ENCODE measurements around the gene MRPS31. TPM values are rescaled to one million over a fixed set of nuclear protein-coding genes. Genes with fewer than 3 reads are reported as not detected.

The MRPS31 gene
- total RNA-seq, 1 experiment from 2014 or later: 25.5 TPM

- no peak overlapping the region for H3K27ac Mint-ChIP-seq
- peaks cover 11% of the 10 kb centered on the region for H3K4me1 Mint-ChIP-seq
- no peak for ATAC-seq
- no peak overlapping the region for H3K4me3 Mint-ChIP-seq
- TF ChIP-seq SP1 (CRISPR knock-in tag; conservative IDR thresholded peaks at IDR 0.05) (no peak), CBFB (CRISPR knock-in tag; IDR thresholded peaks at IDR 0.05; ENCODE audit: low read depth) (no peak), ZNF532 (CRISPR knock-in tag; IDR thresholded peaks at IDR 0.05; ENCODE audit: borderline replicate concordance) (no peak)
- CTCF ChIA-PET: no interaction called here
- no peaks in the 10 kb centered on the region for H3K9me3 Mint-ChIP-seq
- no peak for DNase-seq (ENCODE audit: low spot score)
- H3K36me3 Mint-ChIP-seq: peaks cover 15% of the 10 kb centered on the region
- POLR2A ChIA-PET: no interaction called here
- H3K27me3 Mint-ChIP-seq (ENCODE audit: low read depth): no peaks in the 10 kb centered on the region
These were observed 27.4 kb upstream of the MRPS31 start for GRCh38 chr13:40798380-40798779.

- CTCF ChIA-PET: interaction anchor here (1.7 kb wide), 1 partner anchor 17 kb away, joined by 5 read pairs; no protein-coding TSS in a partner anchor
- ATAC-seq (no peak), DNase-seq (ENCODE audit: low spot score) (no peak)
- Mint-ChIP-seq H3K27ac (peak overlapping the region; percentile 26; the same call in 1 of the 2 replicates), H3K4me1 (peaks cover 11% of the 10 kb centered on the region), H3K36me3 (peaks cover 12% of the 10 kb centered on the region), H3K27me3 (ENCODE audit: low read depth) (no peaks in the 10 kb centered on the region), H3K9me3 (no peaks in the 10 kb centered on the region), H3K4me3 (no peak overlapping the region)
- POLR2A ChIA-PET: no interaction called here
- TF ChIP-seq ZNF219 (CRISPR knock-in tag; IDR thresholded peaks at IDR 0.05; ENCODE audit: borderline replicate concordance) (no peak), ZBTB21 (CRISPR knock-in tag; IDR thresholded peaks at IDR 0.05; ENCODE audit: borderline replicate concordance) (no peak), ERG (CRISPR knock-in tag; IDR thresholded peaks at IDR 0.05) (no peak), SP1 (CRISPR knock-in tag; conservative IDR thresholded peaks at IDR 0.05) (no peak), EMX1 (CRISPR knock-in tag; IDR thresholded peaks at IDR 0.05) (no peak)
These were observed 25.7 kb upstream of the MRPS31 start for GRCh38 chr13:40796649-40797048.

GRCh38 chr13:40794414-40795368, 23.7 kb upstream of the MRPS31 start:
- Mint-ChIP-seq H3K4me3 (no peak overlapping the region), H3K9me3 (no peaks in the 10 kb centered on the region), H3K27ac (no peak overlapping the region), H3K36me3 (peaks cover 12% of the 10 kb centered on the region), H3K27me3 (ENCODE audit: low read depth) (no peaks in the 10 kb centered on the region), H3K4me1 (peaks cover 11% of the 10 kb centered on the region)
- POLR2A ChIA-PET: no interaction called here
- ATAC-seq (no peak; the same call in 1 of the 2 replicates), DNase-seq (ENCODE audit: low spot score) (no peak)
- CTCF ChIA-PET: interaction anchor here (1.4 kb wide), 1 partner anchor 19 kb away, joined by 5 read pairs; no protein-coding TSS in a partner anchor
- TF ChIP-seq TP53 (CRISPR knock-in tag; IDR thresholded peaks at IDR 0.05) (no peak), FOXK1 (CRISPR knock-in tag; IDR thresholded peaks at IDR 0.05) (no peak), JAZF1 (CRISPR knock-in tag; IDR thresholded peaks at IDR 0.05) (no peak), CREB1 (CRISPR knock-in tag; IDR thresholded peaks at IDR 0.05) (no peak), CTCF (IDR thresholded peaks at IDR 0.05) (no peak), ZNF232 (CRISPR knock-in tag; IDR thresholded peaks at IDR 0.05) (no peak), E2F1 (CRISPR knock-in tag; IDR thresholded peaks at IDR 0.05) (no peak), RORB (CRISPR knock-in tag; IDR thresholded peaks at IDR 0.05) (no peak), CDX4 (CRISPR knock-in tag; IDR thresholded peaks at IDR 0.05; ENCODE audit: borderline replicate concordance) (no peak), SP1 (CRISPR knock-in tag; conservative IDR thresholded peaks at IDR 0.05) (no peak), CBFB (CRISPR knock-in tag; IDR thresholded peaks at IDR 0.05; ENCODE audit: low read depth) (no peak), HMGXB4 (CRISPR knock-in tag; IDR thresholded peaks at IDR 0.05) (no peak)

Measured in WTC11 (cell line).